HG02798 (cell line): ENCODE results near the gene RGSL1.

ENCODE experiments used
- ATAC-seq: cut with Tn5 transposase; IDR thresholded peaks from one replicate; pipeline ENCODE4 v1.9.1; 2021; ENCODE audit warnings: mild to moderate bottlenecking; ENCODE audit not compliant: unreplicated experiment, poor library complexity

The RGSL1 gene

GRCh38 chr1:182608236-182608635, 158.3 kb downstream of the RGSL1 start:
- no peak for ATAC-seq

- no peak for ATAC-seq
Measured at GRCh38 chr1:182608845-182609610, 159.1 kb downstream of the RGSL1 start.
